Cardiac septum (tissue), 1 donor: Measurements from ENCODE around the gene SIRT2. TPM values are rescaled to one million over a fixed set of nuclear protein-coding genes. Genes with fewer than 3 reads are reported as not detected.

Experiments
- DNase-seq: peaks from one replicate; pipeline ENCODE4 v3.0.0-alpha.2; 2020; ENCODE audit warnings: low spot score
- intact Hi-C: fragments of 100-400 bp; cut with DNase I; formaldehyde crosslinking; loops from one replicate; pipeline ENCODE4 v1.14.0; 2022
- total RNA-seq: library from RNA; stranded (reverse); fragmentation: NEBNext Ultra II Directional; extraction: Animal tissue kit (Norgen Biotek cat#: 25700); gene quantifications from one replicate; pipeline ENCODE4 v1.2.1, GENCODE V29; 2021
- donor health status: DM: no; HTN: no; CAD: no.

The SIRT2 gene
- total RNA-seq, 1 donor from 2014 or later, result 49.6 TPM

DNA sequence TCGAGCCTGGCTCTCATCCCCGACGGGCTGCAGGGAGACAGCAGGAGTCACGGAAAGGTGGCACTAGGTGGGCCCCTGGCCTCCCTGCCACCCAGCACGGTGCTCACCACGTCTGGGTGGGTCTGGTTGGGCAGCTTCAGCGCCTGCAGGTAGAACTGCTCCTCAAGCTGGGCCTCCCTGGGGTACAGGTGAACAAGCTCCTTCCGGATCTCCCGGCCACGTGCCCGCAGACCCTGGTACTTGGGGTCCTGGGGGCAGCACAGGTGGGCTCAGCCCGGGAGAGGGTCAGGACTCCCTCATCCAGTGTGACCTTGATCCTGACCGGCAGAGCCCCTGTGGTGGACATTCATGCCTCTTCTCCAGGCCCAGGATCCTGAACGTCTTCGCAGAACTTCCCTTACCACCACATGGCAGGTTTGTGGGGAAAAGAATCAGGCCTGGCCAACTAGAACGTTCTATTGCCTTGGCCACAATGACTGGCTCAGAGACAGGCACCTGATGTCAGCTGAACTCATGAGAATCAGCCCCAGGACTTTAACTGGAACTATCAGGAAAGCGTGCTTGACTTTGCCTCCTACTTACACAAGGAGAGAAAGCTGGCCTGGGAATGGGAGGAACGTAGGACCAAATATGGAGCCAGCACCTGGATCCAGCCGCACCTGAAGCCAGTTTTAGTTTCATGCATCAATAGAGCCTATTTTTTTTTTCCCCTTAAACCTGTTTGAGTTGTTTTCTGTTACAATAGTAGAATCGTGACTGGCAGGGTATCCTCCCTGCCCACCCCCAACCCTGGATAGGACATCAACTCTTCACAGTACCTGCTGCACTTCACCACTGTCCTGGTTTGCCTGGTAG, 22.2 kb upstream of the SIRT2 start:
- intact Hi-C loops, result no loop called here
- DNase-seq, result no peak

GRCh38 chr19:38920602-38921419, 21.4 kb upstream of the SIRT2 start:
- no peak for DNase-seq
- intact Hi-C loops, result no loop called here

GRCh38 chr19:38919837-38920601, 20.6 kb upstream of the SIRT2 start:
- intact Hi-C loops, result no loop called here
- no peak for DNase-seq

GRCh38 chr19:38918526-38918925, 19.1 kb upstream of the SIRT2 start:
- DNase-seq, result no peak

GRCh38 chr19:38917921-38918491, 18.6 kb upstream of the SIRT2 start:
- intact Hi-C loops, result no loop called here
- no peak for DNase-seq

More at GRCh38 chr19:38918526-38918925, 19.1 kb upstream of the SIRT2 start:
- intact Hi-C loops, result no loop called here

GRCh38 chr19:38917516-38917915, 18.1 kb upstream of the SIRT2 start:
- intact Hi-C loops, result no loop called here
- DNase-seq, result no peak

GRCh38 chr19:38915329-38916321, 16.2 kb upstream of the SIRT2 start:
- no peak for DNase-seq
- intact Hi-C loops, result no loop called here

DNA sequence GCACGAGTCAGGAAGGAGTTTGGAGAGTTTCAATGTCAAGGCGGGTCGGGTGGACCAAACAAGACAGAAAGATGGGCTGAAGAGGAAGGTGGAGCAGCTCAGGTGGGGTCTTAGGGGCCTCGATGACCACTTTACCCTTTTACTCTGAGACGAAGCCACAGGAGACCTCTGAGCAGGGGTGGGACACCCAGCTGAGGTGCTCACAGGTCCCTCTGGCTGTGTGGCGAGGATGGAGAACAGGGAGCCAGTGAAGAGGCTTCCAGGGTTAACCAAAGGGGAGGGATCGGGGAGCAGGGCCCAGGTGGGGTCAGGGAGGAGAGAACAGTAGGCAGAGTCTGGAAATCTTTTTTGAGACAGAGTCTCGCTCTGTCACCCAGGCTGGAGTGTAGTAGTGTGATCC, 14.5 kb upstream of the SIRT2 start:
- intact Hi-C loops, result no loop called here
- no peak for DNase-seq

GRCh38 chr19:38912600-38913514, 13.4 kb upstream of the SIRT2 start:
- intact Hi-C loops, result no loop called here
- DNase-seq, result no peak

GRCh38 chr19:38911388-38912001, 12.1 kb upstream of the SIRT2 start:
- no peak for DNase-seq
- intact Hi-C loops, result no loop called here

GRCh38 chr19:38910488-38910887, 11.1 kb upstream of the SIRT2 start:
- intact Hi-C loops, result no loop called here
- no peak for DNase-seq

DNA sequence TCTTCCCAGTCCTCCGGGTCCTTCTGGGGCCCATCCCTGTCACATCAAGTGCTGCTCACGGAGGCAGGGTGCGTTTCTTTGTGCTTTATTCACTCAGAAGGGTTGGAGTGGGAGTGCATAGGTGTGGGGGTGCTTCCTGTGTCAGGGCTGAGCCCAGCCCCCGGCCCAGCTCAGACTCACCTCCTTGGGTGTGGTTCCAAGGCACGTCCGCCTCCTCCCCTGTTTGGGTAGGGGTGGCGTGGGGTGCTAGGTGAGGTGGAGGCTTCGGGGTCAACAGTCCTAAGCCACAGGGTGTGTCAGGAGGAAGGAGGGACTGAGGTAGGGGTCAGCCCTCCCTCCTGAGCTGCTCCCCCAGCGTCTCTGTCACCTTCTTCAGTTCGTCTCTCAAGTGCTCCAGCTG, 9.5 kb upstream of the SIRT2 start:
- no peak for DNase-seq
- intact Hi-C loops, result no loop called here

- DNase-seq, result no peak
- intact Hi-C loops, result no loop called here
These were observed 8.3 kb upstream of the SIRT2 start for GRCh38 chr19:38907670-38908069.

DNA sequence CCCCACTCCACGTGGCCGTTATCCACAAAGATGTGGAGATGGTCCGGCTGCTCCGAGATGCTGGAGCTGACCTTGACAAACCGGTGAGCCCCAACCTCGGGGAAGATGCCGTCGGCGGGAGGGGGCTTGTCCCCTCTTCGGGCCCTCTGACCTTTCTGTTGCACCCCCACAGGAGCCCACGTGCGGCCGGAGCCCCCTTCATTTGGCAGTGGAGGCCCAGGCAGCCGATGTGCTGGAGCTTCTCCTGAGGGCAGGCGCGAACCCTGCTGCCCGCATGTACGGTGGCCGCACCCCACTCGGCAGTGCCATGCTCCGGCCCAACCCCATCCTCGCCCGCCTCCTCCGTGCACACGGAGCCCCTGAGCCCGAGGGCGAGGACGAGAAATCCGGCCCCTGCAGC, 7.8 kb upstream of the SIRT2 start:
- no peak for DNase-seq
- intact Hi-C loops, result no loop called here

- DNase-seq, result no peak
- intact Hi-C loops, result no loop called here
These were observed 6.2 kb upstream of the SIRT2 start for GRCh38 chr19:38905620-38906019.

DNA sequence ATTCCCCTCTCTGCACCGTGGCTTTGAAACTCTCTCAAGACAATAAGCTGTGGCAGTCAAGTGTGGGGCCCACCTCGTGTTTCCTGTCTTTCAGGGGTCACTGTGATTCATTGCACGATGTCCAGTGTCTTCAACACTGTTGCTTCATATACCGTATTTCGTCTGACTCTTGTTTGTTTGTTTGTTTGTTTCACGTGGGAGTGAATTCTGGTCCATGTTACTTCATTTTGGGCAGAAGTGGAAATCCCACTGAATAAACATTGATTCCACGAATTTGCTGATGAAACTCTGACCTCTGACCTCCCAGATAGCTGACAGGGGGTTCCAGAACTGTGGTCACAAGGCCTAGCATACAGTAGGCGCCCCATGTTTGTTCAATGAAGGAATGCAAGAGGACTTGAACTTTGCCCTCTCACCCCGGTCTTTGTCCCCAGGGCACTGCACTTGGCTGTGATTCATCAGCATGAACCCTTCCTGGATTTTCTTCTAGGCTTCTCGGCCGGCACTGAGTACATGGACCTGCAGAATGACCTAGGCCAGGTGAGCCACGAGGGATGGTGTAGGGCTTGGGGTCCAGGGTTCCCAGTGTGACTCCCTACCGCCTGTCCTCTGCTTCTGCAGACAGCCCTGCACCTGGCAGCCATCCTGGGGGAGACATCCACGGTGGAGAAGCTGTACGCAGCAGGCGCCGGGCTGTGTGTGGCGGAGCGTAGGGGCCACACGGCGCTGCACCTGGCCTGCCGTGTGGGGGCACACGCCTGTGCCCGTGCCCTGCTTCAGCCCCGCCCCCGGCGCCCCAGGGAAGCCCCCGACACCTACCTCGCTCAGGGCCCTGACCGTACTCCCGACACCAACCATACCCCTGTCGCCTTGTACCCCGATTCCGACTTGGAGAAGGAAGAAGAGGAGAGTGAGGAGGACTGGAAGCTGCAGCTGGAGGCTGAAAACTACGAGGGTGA, 5.4 kb upstream of the SIRT2 start:
- intact Hi-C loops, result no loop called here
- no peak for DNase-seq
